Fibroblast of pulmonary artery (primary cell): ENCODE measurements around the gene MAK.
"Not testable (repeated sequence)": the region's sequence is repeated elsewhere in the genome, so short reads cannot be mapped to it uniquely, and the experiment has no call there.

Source experiments
- DNase-seq: peaks from one replicate; pipeline ENCODE4 v3.0.0-alpha.2; 2010; ENCODE audit warnings: low read depth
- H3K4me3 ChIP-seq: replicated peaks from 2 replicates; pipeline ENCODE4 v1.5.1; 2011; ENCODE audit warnings: low read depth, mild to moderate bottlenecking, control low read depth, low read length, moderate library complexity
- TF ChIP-seq, protein P1 (sequence below): IDR thresholded peaks from 2 replicates; pipeline ENCODE4 v1.5.1; 2011; ENCODE audit warnings: mild to moderate bottlenecking, control low read depth, low read length, inconsistent platforms; ENCODE audit errors: missing control alignments

The MAK gene

GRCh38 chr6:10837995-10838793, at the start of gene MAK:
Gene MAK, minus strand, starts transcription at chr6:10838539. Its CDS starts 7,891 bp downstream, at chr6:10830648.
- peak; percentile 76 for DNase-seq
- TF ChIP-seq, protein P1, sequence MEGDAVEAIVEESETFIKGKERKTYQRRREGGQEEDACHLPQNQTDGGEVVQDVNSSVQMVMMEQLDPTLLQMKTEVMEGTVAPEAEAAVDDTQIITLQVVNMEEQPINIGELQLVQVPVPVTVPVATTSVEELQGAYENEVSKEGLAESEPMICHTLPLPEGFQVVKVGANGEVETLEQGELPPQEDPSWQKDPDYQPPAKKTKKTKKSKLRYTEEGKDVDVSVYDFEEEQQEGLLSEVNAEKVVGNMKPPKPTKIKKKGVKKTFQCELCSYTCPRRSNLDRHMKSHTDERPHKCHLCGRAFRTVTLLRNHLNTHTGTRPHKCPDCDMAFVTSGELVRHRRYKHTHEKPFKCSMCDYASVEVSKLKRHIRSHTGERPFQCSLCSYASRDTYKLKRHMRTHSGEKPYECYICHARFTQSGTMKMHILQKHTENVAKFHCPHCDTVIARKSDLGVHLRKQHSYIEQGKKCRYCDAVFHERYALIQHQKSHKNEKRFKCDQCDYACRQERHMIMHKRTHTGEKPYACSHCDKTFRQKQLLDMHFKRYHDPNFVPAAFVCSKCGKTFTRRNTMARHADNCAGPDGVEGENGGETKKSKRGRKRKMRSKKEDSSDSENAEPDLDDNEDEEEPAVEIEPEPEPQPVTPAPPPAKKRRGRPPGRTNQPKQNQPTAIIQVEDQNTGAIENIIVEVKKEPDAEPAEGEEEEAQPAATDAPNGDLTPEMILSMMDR, result no peak
- peak within 1 kb of the TSS; percentile 64 for H3K4me3 ChIP-seq

- H3K4me3 ChIP-seq, result peak within 1 kb of the TSS; percentile 38
- TF ChIP-seq, protein P1, result no peak
- DNase-seq, result peak; percentile 65
These were observed 48.6 kb upstream of the MAK start, which contains the start of gene SYCP2L for GRCh38 chr6:10886691-10887502. Gene SYCP2L, plus strand, starts transcription at chr6:10887052. Its CDS starts 75 bp downstream, at chr6:10887127.

GRCh38 chr6:10886365-10886690, 48.0 kb upstream of the MAK start:
- DNase-seq, result not testable (repeated sequence)
- H3K4me3 ChIP-seq, result peak overlapping the region; percentile 38

- no peak overlapping the region for H3K4me3 ChIP-seq
- TF ChIP-seq, protein P1, result no peak
- no peak for DNase-seq
These were observed 46.1 kb upstream of the MAK start for GRCh38 chr6:10884245-10884972.

DNA sequence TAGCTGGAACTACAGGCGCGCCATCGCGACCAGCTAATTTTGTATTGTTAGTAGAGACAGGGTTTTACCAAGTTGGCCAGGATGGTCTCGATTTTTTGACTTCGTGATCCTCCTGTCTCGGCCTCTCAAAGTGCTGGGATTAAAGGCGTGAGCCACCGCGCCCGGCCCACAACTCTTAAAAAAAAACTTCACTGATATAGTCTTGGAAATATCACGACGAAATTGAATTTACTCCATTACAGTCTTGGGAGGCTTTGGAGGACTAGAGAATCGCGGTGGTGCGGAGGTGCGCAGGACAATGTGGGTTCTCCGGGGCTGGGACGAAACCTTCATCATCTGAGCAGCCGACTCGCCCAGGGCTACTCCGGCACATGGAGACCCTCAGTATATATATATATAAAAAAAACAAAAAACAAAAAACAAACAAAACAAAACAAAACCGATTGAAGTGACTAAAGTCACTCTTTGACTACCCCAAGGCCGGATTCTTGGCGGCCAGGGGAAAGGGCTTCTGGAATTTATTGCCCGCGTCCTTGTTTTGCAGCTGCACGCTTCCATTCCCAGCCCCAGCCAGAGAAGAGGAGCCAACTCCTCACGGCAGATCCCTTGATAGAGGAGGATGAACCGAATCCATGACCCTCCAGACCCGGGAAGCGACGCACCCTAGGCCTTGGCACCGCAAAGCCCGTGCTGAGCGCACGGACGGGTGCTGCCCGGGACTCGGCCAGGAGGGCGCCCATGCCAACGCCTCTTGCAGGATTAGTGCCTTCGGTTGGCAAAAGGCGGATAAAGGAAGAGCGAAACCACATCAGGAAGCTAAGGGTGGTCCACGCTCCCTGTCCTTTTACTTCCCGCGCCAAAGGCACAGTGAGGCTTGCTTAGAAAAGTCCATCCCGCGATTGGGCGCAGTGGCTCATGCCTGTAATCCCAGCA, 45.2 kb upstream of the MAK start:
- DNase-seq, result no peak
- TF ChIP-seq, protein P1, result no peak
- H3K4me3 ChIP-seq, result no peak overlapping the region

DNA sequence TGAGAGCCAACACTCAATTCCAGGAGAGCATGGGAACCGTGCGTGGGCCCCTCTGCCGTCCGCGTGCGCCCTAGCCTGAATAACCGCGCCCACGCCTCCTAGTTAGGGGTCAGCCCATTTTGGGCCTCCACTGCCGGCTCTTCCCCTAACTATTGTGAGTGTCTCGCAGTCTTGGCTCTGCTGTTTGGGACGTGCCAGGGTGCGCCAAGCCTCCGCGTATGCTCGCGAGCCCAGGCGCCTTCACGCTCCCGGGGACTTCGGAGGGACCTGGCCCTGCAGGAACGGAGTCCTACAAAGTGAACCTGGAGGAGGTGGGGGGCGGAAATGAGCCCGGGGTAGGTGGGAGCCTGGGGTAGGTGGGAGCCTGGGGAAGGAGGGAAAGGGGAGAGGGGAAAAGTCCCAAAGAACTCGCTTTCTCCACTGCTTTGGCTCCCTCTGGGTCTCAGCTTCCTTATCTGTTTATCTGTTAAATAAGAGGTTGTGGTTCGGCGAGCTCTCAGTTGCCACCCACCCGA, 44.4 kb upstream of the MAK start:
- no peak overlapping the region for H3K4me3 ChIP-seq

GRCh38 chr6:10882253-10882630, 43.9 kb upstream of the MAK start:
- not testable (repeated sequence) for H3K4me3 ChIP-seq, DNase-seq

More for the DNA sequence above, 44.4 kb upstream of the MAK start:
- TF ChIP-seq, protein P1, result no peak
- DNase-seq, result no peak
